ENCODE results near the gene GNAS.
A peak's percentile ranks its signal among the peaks of the same experiment; 100 is the strongest.

The GNAS gene

DNA sequence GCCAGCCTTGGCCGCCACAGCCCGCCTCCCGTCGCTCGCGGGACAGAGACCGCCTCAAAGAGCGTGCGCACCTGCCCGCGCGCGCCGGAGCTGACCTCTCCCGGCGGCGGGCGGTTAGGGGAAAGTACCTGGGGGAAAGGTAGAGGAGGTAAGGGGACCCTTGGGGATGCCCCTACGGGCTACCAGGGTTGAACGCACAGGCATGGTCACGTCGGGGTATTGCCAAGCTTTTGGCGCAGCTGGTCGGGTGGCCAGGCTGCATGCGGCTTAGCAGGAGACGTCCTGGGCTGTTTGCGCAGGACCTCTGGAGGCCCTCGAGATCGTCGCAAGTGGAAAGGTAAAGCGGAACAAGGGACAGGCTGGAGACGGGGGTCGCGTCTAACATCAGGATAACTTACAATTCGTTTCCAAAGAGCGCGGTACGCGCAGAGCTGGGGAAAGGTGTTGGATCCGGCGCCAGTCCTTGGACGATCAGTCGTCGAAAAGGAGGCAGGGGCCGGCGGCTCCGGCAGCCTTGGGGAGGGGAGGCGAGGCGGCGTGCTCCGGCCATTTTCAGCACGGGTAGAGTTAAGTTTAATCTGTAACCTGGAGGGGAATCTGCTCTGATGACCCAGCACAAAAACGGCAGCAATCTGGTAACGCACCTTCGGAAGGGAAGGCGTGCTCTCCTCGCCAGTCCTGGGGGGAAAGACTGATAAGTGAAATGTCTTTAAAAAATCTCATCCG is 10.8 kb upstream of the GNAS start:
- 56% methylated on average over 58 of the region's 58 CpGs for WGBS
- H3K9me3 ChIP-seq (ENCODE audit: insufficient read depth, low read depth, low read length), result no peaks in the 10 kb centered on the region
- H3K9ac ChIP-seq (ENCODE audit: low read depth, low read length), result peak overlapping the region; percentile 65
- peak overlapping the region; percentile 95; the same call in 1 of the 2 replicates for H3K27ac ChIP-seq (ENCODE audit: low read depth, low read length)
- H3K4me3 ChIP-seq (ENCODE audit: low read length), result peak overlapping the region; percentile 61
- H3K4me1 ChIP-seq (ENCODE audit: insufficient read depth, low read length), result peaks cover 48% of the 10 kb centered on the region
- peaks cover 37% of the 10 kb centered on the region for H3K27me3 ChIP-seq (ENCODE audit: insufficient read depth, low read length)
- H3K36me3 ChIP-seq (ENCODE audit: insufficient read depth, low read length), result peaks cover 49% of the 10 kb centered on the region

- peak overlapping the region; percentile 95 for H3K27ac ChIP-seq (ENCODE audit: low read depth, low read length)
- H3K9ac ChIP-seq (ENCODE audit: low read depth, low read length), result peak overlapping the region; percentile 65
- peaks cover 50% of the 10 kb centered on the region for H3K4me1 ChIP-seq (ENCODE audit: insufficient read depth, low read length)
- 53% methylated on average over 20 of the region's 20 CpGs for WGBS
- H3K9me3 ChIP-seq (ENCODE audit: insufficient read depth, low read depth, low read length), result no peaks in the 10 kb centered on the region
- H3K36me3 ChIP-seq (ENCODE audit: insufficient read depth, low read length), result peaks cover 49% of the 10 kb centered on the region
- peaks cover 37% of the 10 kb centered on the region for H3K27me3 ChIP-seq (ENCODE audit: insufficient read depth, low read length)
- peak overlapping the region; percentile 61 for H3K4me3 ChIP-seq (ENCODE audit: low read length)
Measured at GRCh38 chr20:58842276-58842675, 10.2 kb upstream of the GNAS start.

GRCh38 chr20:58843128-58843556 is 9.4 kb upstream of the GNAS start:
- peaks cover 37% of the 10 kb centered on the region for H3K27me3 ChIP-seq (ENCODE audit: insufficient read depth, low read length)
- 3% methylated on average over 6 of the region's 6 CpGs for WGBS

GRCh38 chr20:58845706-58846105 is 6.8 kb upstream of the GNAS start:
- H3K4me3 ChIP-seq (ENCODE audit: low read length), result no peak overlapping the region
- no peak overlapping the region for H3K9ac ChIP-seq (ENCODE audit: low read depth, low read length)
- H3K27me3 ChIP-seq (ENCODE audit: insufficient read depth, low read length), result peaks cover 20% of the 10 kb centered on the region
- H3K27ac ChIP-seq (ENCODE audit: low read depth, low read length), result 0 out of 2 replicates have a peak overlapping the region, but pooled peaks have one; percentile 30
- 67% methylated on average over 3 of the region's 3 CpGs for WGBS
- peaks cover 65% of the 10 kb centered on the region for H3K36me3 ChIP-seq (ENCODE audit: insufficient read depth, low read length)
- H3K9me3 ChIP-seq (ENCODE audit: insufficient read depth, low read depth, low read length), result no peaks in the 10 kb centered on the region
- H3K4me1 ChIP-seq (ENCODE audit: insufficient read depth, low read length), result peaks cover 55% of the 10 kb centered on the region

More at GRCh38 chr20:58843128-58843556, 9.4 kb upstream of the GNAS start:
- H3K27ac ChIP-seq (ENCODE audit: low read depth, low read length), result peak overlapping the region; percentile 95
- H3K4me3 ChIP-seq (ENCODE audit: low read length), result peak overlapping the region; percentile 61
- no peaks in the 10 kb centered on the region for H3K9me3 ChIP-seq (ENCODE audit: insufficient read depth, low read depth, low read length)
- H3K36me3 ChIP-seq (ENCODE audit: insufficient read depth, low read length), result peaks cover 55% of the 10 kb centered on the region
- peaks cover 50% of the 10 kb centered on the region for H3K4me1 ChIP-seq (ENCODE audit: insufficient read depth, low read length)
- H3K9ac ChIP-seq (ENCODE audit: low read depth, low read length), result peak overlapping the region; percentile 65; the same call in 1 of the 2 replicates

GRCh38 chr20:58847463-58847862 is 5.1 kb upstream of the GNAS start:
- WGBS, result 86% methylated on average over 2 of the region's 2 CpGs
- Histone ChIP-seq H3K9ac (ENCODE audit: low read depth, low read length) (no peak overlapping the region), H3K4me3 (ENCODE audit: low read length) (no peak overlapping the region)

GRCh38 chr20:58850693-58851174 is 1.8 kb upstream of the GNAS start, which contains the start of gene GNAS-AS1:
Gene GNAS-AS1, minus strand, starts transcription at chr20:58850902.
- no peaks in the 10 kb centered on the region for H3K9me3 ChIP-seq (ENCODE audit: insufficient read depth, low read depth, low read length)
- H3K36me3 ChIP-seq (ENCODE audit: insufficient read depth, low read length), result peaks cover 34% of the 10 kb centered on the region
- H3K9ac ChIP-seq (ENCODE audit: low read depth, low read length), result peak within 1 kb of the TSS; percentile 86
- WGBS, result 56% methylated on average over 25 of the region's 25 CpGs
- peak within 1 kb of the TSS; percentile 41 for H3K27ac ChIP-seq (ENCODE audit: low read depth, low read length)
- H3K4me1 ChIP-seq (ENCODE audit: insufficient read depth, low read length), result peaks cover 24% of the 10 kb centered on the region
- peaks cover 44% of the 10 kb centered on the region for H3K27me3 ChIP-seq (ENCODE audit: insufficient read depth, low read length)
- peak within 1 kb of the TSS; percentile 82 for H3K4me3 ChIP-seq (ENCODE audit: low read length)

More at GRCh38 chr20:58847463-58847862, 5.1 kb upstream of the GNAS start:
- H3K27me3 ChIP-seq (ENCODE audit: insufficient read depth, low read length), result peaks cover 16% of the 10 kb centered on the region
- no peaks in the 10 kb centered on the region for H3K9me3 ChIP-seq (ENCODE audit: insufficient read depth, low read depth, low read length)
- peaks cover 50% of the 10 kb centered on the region for H3K36me3 ChIP-seq (ENCODE audit: insufficient read depth, low read length)
- H3K27ac ChIP-seq (ENCODE audit: low read depth, low read length), result no peak overlapping the region
- peaks cover 52% of the 10 kb centered on the region for H3K4me1 ChIP-seq (ENCODE audit: insufficient read depth, low read length)

- H3K4me3 ChIP-seq (ENCODE audit: low read length), result peak overlapping the region; percentile 82
- no peak overlapping the region for H3K27ac ChIP-seq (ENCODE audit: low read depth, low read length)
- 55% methylated on average over 41 of the region's 41 CpGs for WGBS
- H3K9ac ChIP-seq (ENCODE audit: low read depth, low read length), result peak overlapping the region; percentile 42; the same call in 1 of the 2 replicates
- peaks cover 28% of the 10 kb centered on the region for H3K36me3 ChIP-seq (ENCODE audit: insufficient read depth, low read length)
- H3K27me3 ChIP-seq (ENCODE audit: insufficient read depth, low read length), result peaks cover 51% of the 10 kb centered on the region
- no peaks in the 10 kb centered on the region for H3K9me3 ChIP-seq (ENCODE audit: insufficient read depth, low read depth, low read length)
- H3K4me1 ChIP-seq (ENCODE audit: insufficient read depth, low read length), result peaks cover 18% of the 10 kb centered on the region
Measured at GRCh38 chr20:58851221-58851968, 1.1 kb upstream of the GNAS start.

DNA sequence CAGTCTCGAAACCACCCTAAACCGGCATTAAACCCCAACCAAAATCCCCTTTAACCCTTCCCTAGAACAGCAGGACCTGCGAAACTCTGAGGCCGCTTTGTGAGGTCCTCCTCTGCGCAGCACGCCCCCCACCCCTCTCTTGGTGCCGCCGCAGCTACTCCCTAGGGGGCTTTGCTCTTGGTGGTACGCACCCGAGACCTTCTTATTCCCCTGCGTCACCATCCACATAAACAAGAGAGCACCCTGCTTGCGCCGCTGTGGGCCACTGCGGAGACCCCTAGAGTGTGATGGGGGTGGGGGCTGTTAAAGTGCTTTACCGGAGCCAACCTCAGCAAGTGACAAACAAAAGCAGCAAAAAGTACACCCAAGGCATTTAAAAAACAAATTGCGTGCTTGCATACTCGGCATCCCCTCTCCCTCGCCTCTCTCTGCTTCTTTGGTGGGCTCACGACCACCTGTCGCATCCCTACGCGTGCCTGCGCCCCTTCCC is 502 bp upstream of the GNAS start:
- Histone ChIP-seq H3K9ac (ENCODE audit: low read depth, low read length) (peak overlapping the region; percentile 42), H3K27me3 (ENCODE audit: insufficient read depth, low read length) (peaks cover 57% of the 10 kb centered on the region), H3K27ac (ENCODE audit: low read depth, low read length) (peak overlapping the region; percentile 57; the same call in 1 of the 2 replicates), H3K36me3 (ENCODE audit: insufficient read depth, low read length) (peaks cover 21% of the 10 kb centered on the region), H3K9me3 (ENCODE audit: insufficient read depth, low read depth, low read length) (no peaks in the 10 kb centered on the region), H3K4me1 (ENCODE audit: insufficient read depth, low read length) (peaks cover 14% of the 10 kb centered on the region; the same call in 1 of the 2 replicates), H3K4me3 (ENCODE audit: low read length) (peak overlapping the region; percentile 82)
- 38% methylated on average over 20 of the region's 23 CpGs for WGBS

GRCh38 chr20:58853466-58853865 is 950 bp downstream of the GNAS start:
- no peak overlapping the region for H3K27ac ChIP-seq (ENCODE audit: low read depth, low read length)
- peaks cover 72% of the 10 kb centered on the region for H3K27me3 ChIP-seq (ENCODE audit: insufficient read depth, low read length)
- 83% methylated on average over 6 of the region's 6 CpGs for WGBS
- H3K9me3 ChIP-seq (ENCODE audit: insufficient read depth, low read depth, low read length), result no peaks in the 10 kb centered on the region
- H3K4me1 ChIP-seq (ENCODE audit: insufficient read depth, low read length), result peaks cover 13% of the 10 kb centered on the region; the same call in 1 of the 2 replicates
- H3K9ac ChIP-seq (ENCODE audit: low read depth, low read length), result no peak overlapping the region
- H3K4me3 ChIP-seq (ENCODE audit: low read length), result peak overlapping the region; percentile 44; the same call in 1 of the 2 replicates
- H3K36me3 ChIP-seq (ENCODE audit: insufficient read depth, low read length), result peaks cover 7% of the 10 kb centered on the region

- H3K4me3 ChIP-seq (ENCODE audit: low read length), result peak overlapping the region; percentile 44
Measured at GRCh38 chr20:58853976-58854637, 1.6 kb downstream of the GNAS start.

More at GRCh38 chr20:58853976-58854637, 1.6 kb downstream of the GNAS start:
- Histone ChIP-seq H3K36me3 (ENCODE audit: insufficient read depth, low read length) (0 out of 2 replicates have a peak, but pooled peaks cover 3% of the 10 kb centered on the region), H3K9me3 (ENCODE audit: insufficient read depth, low read depth, low read length) (no peaks in the 10 kb centered on the region), H3K4me1 (ENCODE audit: insufficient read depth, low read length) (peaks cover 9% of the 10 kb centered on the region; the same call in 1 of the 2 replicates), H3K27me3 (ENCODE audit: insufficient read depth, low read length) (peaks cover 73% of the 10 kb centered on the region), H3K9ac (ENCODE audit: low read depth, low read length) (no peak overlapping the region), H3K27ac (ENCODE audit: low read depth, low read length) (no peak overlapping the region)
- WGBS, result 53% methylated on average over 63 of the region's 63 CpGs
